HCT116 (cell line): Measurements from ENCODE around the gene PDE7B.

Experiments
- CTCF ChIP-seq, 3 experiments: fragments of 200-600 bp in 1 of 3; sonication (generic) in 1 of 3; IDR thresholded peaks in 2 of 3; conservative IDR thresholded peaks in 1 of 3; 2 replicates each; pipeline ENCODE4 v1.5.1; 2012 to 2017; ENCODE audit warnings: low read depth in 2 of 3, low read length in 2 of 3, antibody characterized with exemption in 1 of 3, borderline replicate concordance in 1 of 3, control low read depth in 1 of 3, mild to moderate bottlenecking in 1 of 3, mixed read lengths in 1 of 3, mixed run types in 1 of 3, moderate library complexity in 1 of 3; ENCODE audit not compliant: insufficient read depth in 1 of 3
- EZH2 ChIP-seq: fragments of 200-600 bp; sonication (generic); IDR thresholded peaks from 2 replicates; pipeline ENCODE4 v1.6.1; 2017; ENCODE audit warnings: antibody characterized with exemption, mixed run types

- no peak for TF ChIP-seq EZH2
- TF ChIP-seq CTCF (IDR thresholded peaks at IDR 0.05 in 2 of 3, conservative IDR thresholded peaks at IDR 0.05 in 1 of 3; ENCODE audit: borderline replicate concordance in 1 of 3, insufficient read depth in 1 of 3, low read depth in 2 of 3, low read length in 2 of 3), result no peak
Observed at GRCh38 chr6:136093835-136094234, 242.3 kb downstream of the PDE7B start.
